H9 (cell line): ENCODE results near the gene CALY. TPM values are rescaled to one million over a fixed set of nuclear protein-coding genes. Genes with fewer than 3 reads are reported as not detected.
A peak's percentile ranks its signal among the peaks of the same experiment; 100 is the strongest.

Experiments
- DNase-seq: peaks from one replicate; pipeline ENCODE4 v3.0.0-alpha.2; 2017
- H2AFZ ChIP-seq: one replicate; pipeline ENCODE4 v1.6.1; 2013; ENCODE audit warnings: mild to moderate bottlenecking, low read length, control low read depth, moderate library complexity
- H2AK5ac ChIP-seq: 2 replicates; pipeline ENCODE4 v1.6.1; 2013; ENCODE audit warnings: low read length, control low read depth, mixed read lengths; ENCODE audit not compliant: insufficient read length
- H2BK120ac ChIP-seq: one replicate; pipeline ENCODE4 v1.6.1; 2013; ENCODE audit warnings: low read depth, mild to moderate bottlenecking, low read length, control low read depth, inconsistent platforms; ENCODE audit not compliant: poor library complexity, severe bottlenecking
- H2BK12ac ChIP-seq: 2 replicates; pipeline ENCODE4 v1.6.1; 2013; ENCODE audit warnings: low read length, control low read depth, mixed read lengths, low read depth; ENCODE audit not compliant: insufficient read length
- H2BK15ac ChIP-seq: 2 replicates; pipeline ENCODE4 v1.6.1; 2013; ENCODE audit warnings: low read depth, low read length, control low read depth
- H2BK20ac ChIP-seq: one replicate; pipeline ENCODE4 v1.6.1; 2013; ENCODE audit warnings: low read depth, mild to moderate bottlenecking, low read length, control low read depth, inconsistent platforms; ENCODE audit not compliant: poor library complexity, severe bottlenecking
- H2BK5ac ChIP-seq: 2 replicates; pipeline ENCODE4 v1.6.1; 2013; ENCODE audit warnings: low read length, control low read depth, mixed read lengths; ENCODE audit not compliant: insufficient read length
- H3K14ac ChIP-seq: 2 replicates; pipeline ENCODE4 v1.6.1; 2013; ENCODE audit warnings: low read length, control low read depth; ENCODE audit not compliant: insufficient read depth
- H3K18ac ChIP-seq: 2 replicates; pipeline ENCODE4 v1.6.1; 2013; ENCODE audit warnings: low read depth, mild to moderate bottlenecking, mixed read lengths, low read length, control low read depth; ENCODE audit not compliant: insufficient read length
- H3K23ac ChIP-seq: 2 replicates; pipeline ENCODE4 v1.6.1; 2013; ENCODE audit warnings: low read length, control low read depth, mixed read lengths, low read depth; ENCODE audit not compliant: insufficient read length
- H3K23me2 ChIP-seq: 2 replicates; pipeline ENCODE4 v1.6.1; 2013; ENCODE audit warnings: low read depth, mild to moderate bottlenecking, mixed read lengths, low read length, control low read depth; ENCODE audit not compliant: insufficient read length, poor library complexity, severe bottlenecking
- H3K27ac ChIP-seq: 2 replicates; pipeline ENCODE4 v1.5.1; 2013; ENCODE audit warnings: low read length, control low read depth, mixed read lengths, low read depth; ENCODE audit not compliant: insufficient read length
- H3K27me3 ChIP-seq: 2 replicates; pipeline ENCODE4 v1.6.1; 2013; ENCODE audit warnings: low read length, control low read depth, inconsistent platforms; ENCODE audit not compliant: insufficient read depth
- H3K4ac ChIP-seq: 2 replicates; pipeline ENCODE4 v1.6.1; 2013; ENCODE audit warnings: low read depth, mild to moderate bottlenecking, control low read depth, inconsistent platforms, low read length, moderate library complexity
- H3K4me1 ChIP-seq: 2 replicates; pipeline ENCODE4 v1.6.1; 2013; ENCODE audit warnings: low read length, control low read depth, inconsistent platforms; ENCODE audit not compliant: insufficient read depth
- H3K4me2 ChIP-seq: 2 replicates; pipeline ENCODE4 v1.6.1; 2013; ENCODE audit warnings: low read length, control low read depth, mixed read lengths; ENCODE audit not compliant: insufficient read length, insufficient read depth
- H3K56ac ChIP-seq: 2 replicates; pipeline ENCODE4 v1.6.1; 2013; ENCODE audit warnings: low read depth, mild to moderate bottlenecking, mixed read lengths, low read length, control low read depth; ENCODE audit not compliant: insufficient read length
- H3K79me1 ChIP-seq: 2 replicates; pipeline ENCODE4 v1.6.1; 2013; ENCODE audit warnings: low read depth, mild to moderate bottlenecking, moderate library complexity, low read length, control low read depth, inconsistent platforms; ENCODE audit not compliant: insufficient read depth, poor library complexity, severe bottlenecking
- H3K79me2 ChIP-seq: 2 replicates; pipeline ENCODE4 v1.6.1; 2013; ENCODE audit warnings: low read length, control low read depth, inconsistent platforms; ENCODE audit not compliant: insufficient read depth
- H3K9ac ChIP-seq: 2 replicates; pipeline ENCODE4 v1.6.1; 2013; ENCODE audit warnings: low read length, control low read depth, mixed read lengths; ENCODE audit not compliant: insufficient read length; ENCODE audit errors: extremely low read depth
- H3K9me3 ChIP-seq: one replicate; pipeline ENCODE4 v1.6.1; 2013; ENCODE audit warnings: low read depth, low read length, inconsistent platforms; ENCODE audit not compliant: control insufficient read depth
- H3T11ph ChIP-seq: one replicate; pipeline ENCODE4 v1.6.1; 2013; ENCODE audit warnings: mild to moderate bottlenecking, low read length, control low read depth, inconsistent platforms
- H4K20me1 ChIP-seq: one replicate; pipeline ENCODE4 v1.6.1; 2013; ENCODE audit not compliant: control insufficient read depth, insufficient read length, insufficient read depth
- H4K5ac ChIP-seq: 2 replicates; pipeline ENCODE4 v1.6.1; 2013; ENCODE audit warnings: low read depth, mild to moderate bottlenecking, mixed read lengths, low read length, control low read depth; ENCODE audit not compliant: insufficient read length
- H4K8ac ChIP-seq: replicated peaks from 2 replicates; pipeline ENCODE4 v1.6.1; 2013; ENCODE audit warnings: low read length, control low read depth, mixed read lengths, low read depth; ENCODE audit not compliant: insufficient read length
- H4K91ac ChIP-seq: 2 replicates; pipeline ENCODE4 v1.6.1; 2013; ENCODE audit warnings: low read depth, mild to moderate bottlenecking, moderate library complexity, mixed read lengths, low read length, control low read depth; ENCODE audit not compliant: insufficient read length
- H3K27ac Mint-ChIP-seq, 3 experiments: 2 replicates in 2 of 3; 3 replicates in 1 of 3; pipeline ENCODE4 v1.8.0; 2020 to 2021; ENCODE audit warnings: mixed read lengths in 3 of 3, mild to moderate bottlenecking in 1 of 3, moderate library complexity in 1 of 3
- H3K27me3 Mint-ChIP-seq: 2 replicates; pipeline ENCODE4 v1.8.0; 2021; ENCODE audit warnings: low read depth, mild to moderate bottlenecking, moderate library complexity, mixed read lengths
- H3K36me3 Mint-ChIP-seq, 3 experiments: 2 replicates in 2 of 3; 3 replicates in 1 of 3; pipeline ENCODE4 v1.8.0; 2020 to 2021; ENCODE audit warnings: low read depth in 3 of 3, mixed read lengths in 3 of 3; ENCODE audit not compliant: insufficient read depth in 1 of 3
- H3K4me1 Mint-ChIP-seq, 2 experiments: 2 replicates each; pipeline ENCODE4 v1.8.0; 2020; ENCODE audit warnings: mixed read lengths in 2 of 2
- H3K4me3 Mint-ChIP-seq, 2 experiments: 2 replicates in 1 of 2; 3 replicates in 1 of 2; pipeline ENCODE4 v1.8.0; 2020 to 2021; ENCODE audit warnings: mild to moderate bottlenecking in 2 of 2, mixed read lengths in 2 of 2, moderate library complexity in 1 of 2
- H3K9me3 Mint-ChIP-seq, 2 experiments: 2 replicates in 1 of 2; 3 replicates in 1 of 2; pipeline ENCODE4 v1.8.0; 2020; ENCODE audit warnings: mild to moderate bottlenecking in 2 of 2, mixed read lengths in 2 of 2, moderate library complexity in 1 of 2
- WGBS: extraction: QIAGEN DNeasy Blood & Tissue Kit; methylation state at CpG from one replicate; pipeline ENCODE4 v1.1.7; 2013; ENCODE audit warnings: missing lambda C conversion rate, low lambda C conversion rate, mixed read lengths; ENCODE audit not compliant: insufficient read length; ENCODE audit errors: extremely low coverage; 5-methylcytosine and 5-hydroxymethylcytosine counted together
- total RNA-seq: library from RNA; stranded (reverse); gene quantifications from 2 replicates; pipeline ENCODE4 v1.2.1, GENCODE V29; 2021
- TF ChIP-seq, protein P1 (sequence below): fragments of 200-600 bp; sonication (generic); conservative IDR thresholded peaks from 3 replicates; pipeline ENCODE4 v1.8.0; 2021; ENCODE audit warnings: antibody characterized with exemption, mild to moderate bottlenecking

The CALY gene
- total RNA-seq, 1 experiment from 2014 or later, result 2.9 TPM

DNA sequence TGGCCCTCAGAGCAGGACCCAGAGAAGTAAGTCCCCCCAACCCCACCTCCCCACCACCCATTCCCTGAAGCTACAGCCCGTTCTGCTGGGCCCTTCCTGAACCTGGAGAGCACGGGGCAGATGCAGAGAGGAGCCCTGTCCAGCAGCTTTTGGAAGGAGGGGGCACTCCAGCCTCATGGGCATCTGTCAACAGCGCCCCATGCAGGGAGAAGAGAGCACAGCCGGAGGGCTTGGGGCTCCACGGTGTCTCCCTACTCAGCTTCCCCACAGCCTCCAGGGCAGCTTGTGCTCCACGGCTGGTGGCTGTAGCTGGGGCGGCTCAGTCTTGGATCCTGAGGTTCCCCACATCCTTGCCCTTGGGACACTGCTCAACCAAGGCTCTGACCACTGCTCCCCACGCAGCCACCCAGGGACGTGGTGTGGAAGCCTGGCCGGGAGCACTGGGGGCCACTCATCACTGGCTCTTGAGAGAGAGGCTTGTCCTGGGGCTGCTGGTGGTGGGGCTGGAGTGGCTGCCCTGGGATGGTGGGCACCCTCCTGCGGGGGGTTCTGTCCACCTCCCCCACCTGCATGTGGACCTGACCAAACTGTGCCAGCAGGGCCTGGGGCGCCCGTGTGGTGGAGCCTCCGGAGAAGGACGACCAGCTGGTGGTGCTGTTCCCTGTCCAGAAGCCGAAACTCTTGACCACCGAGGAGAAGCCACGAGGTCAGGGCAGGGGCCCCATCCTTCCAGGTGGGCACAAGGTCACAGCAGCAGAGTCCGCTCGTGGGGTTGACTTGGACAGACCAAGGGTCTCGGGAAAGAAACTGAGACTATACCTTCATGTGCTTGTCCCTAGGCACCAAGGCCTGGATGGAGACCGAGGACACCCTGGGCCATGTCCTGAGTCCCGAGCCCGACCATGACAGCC lies 15.0 kb upstream of the CALY start:
- H3K4ac ChIP-seq, result no peak overlapping the region
- H3K23me2 ChIP-seq, result no peaks in the 10 kb centered on the region
- H4K8ac ChIP-seq, result no peak overlapping the region
- H3K4me1 ChIP-seq, result no peaks in the 10 kb centered on the region
- H2AK5ac ChIP-seq, result no peak overlapping the region
- H3K4me2 ChIP-seq, result no peak overlapping the region
- no peaks in the 10 kb centered on the region for H4K20me1 ChIP-seq
- no CpG with 5 or more reads among the region's 24 CpGs for WGBS
- Mint-ChIP-seq H3K27me3 (peaks cover 5% of the 10 kb centered on the region), H3K27ac (no peak overlapping the region), H3K4me1 (peaks cover 2 to 15% of the 10 kb centered on the region in 2 experiments; a peak in 2 of 4 replicates), H3K4me3 (no peak overlapping the region), H3K9me3 (no peaks in the 10 kb centered on the region), H3K36me3 (peaks cover 0 to 3% (median 3%) of the 10 kb centered on the region in 3 experiments; a peak in 1 of 7 replicates)
- no peak overlapping the region for H3T11ph ChIP-seq
- H4K5ac ChIP-seq, result no peak overlapping the region
- H4K91ac ChIP-seq, result no peak overlapping the region
- DNase-seq, result no peak
- no peak overlapping the region for H3K56ac ChIP-seq
- H3K18ac ChIP-seq, result peak overlapping the region; percentile 15
- H3K14ac ChIP-seq, result no peak overlapping the region; the same call in 1 of the 2 replicates
- H3K9me3 ChIP-seq, result no peaks in the 10 kb centered on the region
- H2BK12ac ChIP-seq, result no peak overlapping the region
- H2BK15ac ChIP-seq, result no peak overlapping the region
- H3K27me3 ChIP-seq, result no peaks in the 10 kb centered on the region; the same call in 1 of the 2 replicates
- no peak overlapping the region for H3K9ac ChIP-seq
- H3K27ac ChIP-seq, result no peak overlapping the region
- no peak overlapping the region for H2AFZ ChIP-seq
- H2BK20ac ChIP-seq, result no peak overlapping the region
- H3K79me2 ChIP-seq, result no peaks in the 10 kb centered on the region
- TF ChIP-seq, protein P1, sequence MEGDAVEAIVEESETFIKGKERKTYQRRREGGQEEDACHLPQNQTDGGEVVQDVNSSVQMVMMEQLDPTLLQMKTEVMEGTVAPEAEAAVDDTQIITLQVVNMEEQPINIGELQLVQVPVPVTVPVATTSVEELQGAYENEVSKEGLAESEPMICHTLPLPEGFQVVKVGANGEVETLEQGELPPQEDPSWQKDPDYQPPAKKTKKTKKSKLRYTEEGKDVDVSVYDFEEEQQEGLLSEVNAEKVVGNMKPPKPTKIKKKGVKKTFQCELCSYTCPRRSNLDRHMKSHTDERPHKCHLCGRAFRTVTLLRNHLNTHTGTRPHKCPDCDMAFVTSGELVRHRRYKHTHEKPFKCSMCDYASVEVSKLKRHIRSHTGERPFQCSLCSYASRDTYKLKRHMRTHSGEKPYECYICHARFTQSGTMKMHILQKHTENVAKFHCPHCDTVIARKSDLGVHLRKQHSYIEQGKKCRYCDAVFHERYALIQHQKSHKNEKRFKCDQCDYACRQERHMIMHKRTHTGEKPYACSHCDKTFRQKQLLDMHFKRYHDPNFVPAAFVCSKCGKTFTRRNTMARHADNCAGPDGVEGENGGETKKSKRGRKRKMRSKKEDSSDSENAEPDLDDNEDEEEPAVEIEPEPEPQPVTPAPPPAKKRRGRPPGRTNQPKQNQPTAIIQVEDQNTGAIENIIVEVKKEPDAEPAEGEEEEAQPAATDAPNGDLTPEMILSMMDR, result peak; percentile 35
- H2BK5ac ChIP-seq, result no peak overlapping the region
- H2BK120ac ChIP-seq, result no peak overlapping the region
- H3K23ac ChIP-seq, result no peak overlapping the region
- H3K79me1 ChIP-seq, result no peaks in the 10 kb centered on the region
